HepG2 (cell line): ENCODE results near the gene SPA17. TPM values are rescaled to one million over a fixed set of nuclear protein-coding genes. Genes with fewer than 3 reads are reported as not detected.

Source experiments
- ATAC-seq: fragments of 200-7000 bp; cut with Tn5 transposase; 3 replicates; pipeline ENCODE4 v1.9.1; 2020; ENCODE audit warnings: mild to moderate bottlenecking, moderate library complexity
- BruUV-seq: library from RNA; stranded (reverse); fragments of 400-500 nt; replicated peaks from 2 replicates; lab custom pipeline; 2021; lab: Mats Ljungman, UMichigan
- CTCF ChIA-PET: fragments of 300-600 bp; formaldehyde crosslinking; extraction: SDS; loops from one replicate; lab custom pipeline; 2021; ENCODE audit warnings: low total read pairs, inconsistent platforms, low intra/inter-chr PET ratio; lab: Yijun Ruan, JAX
- POLR2A ChIA-PET: fragments of 350-600 bp; sonication (Branson Sonifier 250); formaldehyde crosslinking; loops from one replicate; lab custom pipeline; 2020; ENCODE audit warnings: antibody characterized with exemption, inconsistent platforms; lab: Yijun Ruan, JAX
- DNase-seq: peaks from one replicate; pipeline ENCODE4 v3.0.0-alpha.2; 2015; ENCODE audit warnings: low spot score
- FAIRE-seq: peaks from 3 replicates; lab custom pipeline; 2011; peaks lifted over from hg19 to GRCh38; lab: Jason Lieb, UNC
- H2AFZ ChIP-seq: one replicate; pipeline ENCODE4 v1.6.1; 2011; ENCODE audit warnings: low read length, inconsistent platforms
- H3K27ac ChIP-seq: fragments of 300-600 bp; 3 replicates; pipeline ENCODE4 v1.8.0; 2011; ENCODE audit warnings: mixed run types, mild to moderate bottlenecking, mixed read lengths, low read length, inconsistent platforms; ENCODE audit not compliant: insufficient read depth; ENCODE audit errors: extremely low read length
- H3K27me3 ChIP-seq, 2 experiments: fragments of 200-600 bp in 1 of 2; 2 replicates in 1 of 2; 3 replicates in 1 of 2; pipeline versions ENCODE4 v1.6.0 to v1.8.0; 2011; ENCODE audit warnings: low read length in 2 of 2, mild to moderate bottlenecking in 2 of 2, moderate library complexity in 2 of 2, inconsistent platforms in 1 of 2; ENCODE audit not compliant: insufficient read depth in 2 of 2, control insufficient read depth in 1 of 2
- H3K36me3 ChIP-seq, 2 experiments: fragments of 200-600 bp in 1 of 2; replicated peaks in 1 of 2; 2 replicates in 1 of 2; 3 replicates in 1 of 2; pipeline versions ENCODE4 v1.5.1 to v1.8.0; 2011; ENCODE audit warnings: low read length in 2 of 2, inconsistent platforms in 1 of 2; ENCODE audit not compliant: insufficient read depth in 2 of 2, control insufficient read depth in 1 of 2
- H3K4me1 ChIP-seq: 2 replicates; pipeline ENCODE4 v1.5.1; 2012; ENCODE audit warnings: low read length, inconsistent platforms; ENCODE audit not compliant: insufficient read depth
- H3K4me2 ChIP-seq: 2 replicates; pipeline ENCODE4 v1.6.0; 2011; ENCODE audit warnings: low read depth, low read length, inconsistent platforms
- H3K4me3 ChIP-seq, 3 experiments: fragments of 200-600 bp in 1 of 3; sonication (generic), shearing (Covaris generic) in 1 of 3; replicated peaks in 1 of 3; 2 replicates each; pipeline ENCODE4 v1.5.1; 2011 to 2016; ENCODE audit warnings: low read length in 3 of 3, inconsistent platforms in 2 of 3, low read depth in 2 of 3, mild to moderate bottlenecking in 2 of 3, control low read depth in 1 of 3, mixed read lengths in 1 of 3; ENCODE audit not compliant: insufficient read depth in 1 of 3
- H3K79me2 ChIP-seq: one replicate; pipeline ENCODE4 v1.6.1; 2011; ENCODE audit warnings: low read length, inconsistent platforms; ENCODE audit not compliant: insufficient read depth
- H3K9ac ChIP-seq: 2 replicates; pipeline ENCODE4 v1.6.0; 2011; ENCODE audit warnings: mild to moderate bottlenecking, low read depth, low read length, inconsistent platforms; ENCODE audit not compliant: insufficient read depth
- H3K9me3 ChIP-seq: 2 replicates; pipeline ENCODE4 v1.5.1; 2012; ENCODE audit warnings: mild to moderate bottlenecking, low read length
- H4K20me1 ChIP-seq: 2 replicates; pipeline ENCODE4 v1.6.0; 2011; ENCODE audit warnings: inconsistent platforms, mild to moderate bottlenecking, low read length, moderate library complexity; ENCODE audit not compliant: insufficient read depth
- CREM ChIP-seq, 2 experiments: sonication (generic) in 1 of 2; formaldehyde crosslinking in 1 of 2; IDR thresholded peaks; 2 replicates each; pipeline versions ENCODE4 v1.4.0 to v1.6.1; 2016 to 2020; ENCODE audit warnings: antibody characterized with exemption in 1 of 2, mild to moderate bottlenecking in 1 of 2, missing genetic modification reagents in 1 of 2
- HNF1A ChIP-seq, 2 experiments: sonication (generic) in 1 of 2; formaldehyde crosslinking in 1 of 2; IDR thresholded peaks; 2 replicates each; pipeline versions ENCODE4 v1.4.0 to v1.6.1; 2016 to 2020; ENCODE audit warnings: borderline replicate concordance in 1 of 2, low read depth in 1 of 2, mild to moderate bottlenecking in 1 of 2, missing genetic modification reagents in 1 of 2
- KDM6A ChIP-seq: IDR thresholded peaks from 2 replicates; pipeline ENCODE4 v1.6.1; 2016; ENCODE audit warnings: low read depth
- NR2F6 ChIP-seq, 2 experiments: IDR thresholded peaks; 2 replicates each; pipeline ENCODE4 v1.6.1; 2016; ENCODE audit warnings: antibody characterized with exemption in 1 of 2, mild to moderate bottlenecking in 1 of 2
- PAXIP1 ChIP-seq: sonication (generic); formaldehyde crosslinking; conservative IDR thresholded peaks from 2 replicates; pipeline ENCODE4 v1.4.0; 2020; ENCODE audit warnings: mild to moderate bottlenecking, missing genetic modification reagents, moderate library complexity
- REXO4 ChIP-seq: sonication (generic); formaldehyde crosslinking; IDR thresholded peaks from 2 replicates; pipeline ENCODE4 v1.8.0; 2022; ENCODE audit warnings: missing genetic modification reagents, mild to moderate bottlenecking, borderline replicate concordance
- ZNF274 ChIP-seq: sonication (generic); formaldehyde crosslinking; IDR thresholded peaks from 2 replicates; pipeline ENCODE4 v1.5.1; 2020; ENCODE audit warnings: mild to moderate bottlenecking, missing genetic modification reagents
- ZSCAN31 ChIP-seq: sonication (generic); formaldehyde crosslinking; IDR thresholded peaks from 2 replicates; pipeline ENCODE4 v1.5.0; 2020; ENCODE audit warnings: low read depth, mild to moderate bottlenecking, missing genetic modification reagents
- WGBS: methylation state at CpG from one replicate; pipeline ENCODE4 v1.1.6; 2017; ENCODE audit warnings: low lambda C conversion rate; 5-methylcytosine and 5-hydroxymethylcytosine counted together
- in situ Hi-C: cut with HindIII; loops from 2 replicates; pipeline ENCODE4 v1.10.0; 2017; ENCODE audit warnings: low pct_unique_long_range_greater_than_20kb; ENCODE audit not compliant: extremely low pct_ligation_motif_present
- intact Hi-C: fragments of 100-400 bp; cut with micrococcal nuclease; formaldehyde crosslinking; loops from one replicate; pipeline ENCODE4 v1.10.0; 2022; ENCODE audit not compliant: unreplicated experiment
- polyA plus RNA-seq, 8 experiments: library from polyadenylated mRNA; depleted of rRNA in 3 of 8; stranded (reverse) in 7 of 8; unstranded in 1 of 8; fragments of >200 nt; fragmentation: Illumina TruSeq in 4 of 8; extraction: Trizol in 4 of 8; gene quantifications; 2 replicates each; pipeline versions ENCODE4 v1.2.1 to v1.2.3, GENCODE V29; 2011 to 2016; ENCODE audit warnings: low read depth in 4 of 8, missing spikeins in 1 of 8, mixed read lengths in 1 of 8; ENCODE audit not compliant: insufficient read depth in 1 of 8
- total RNA-seq, 5 experiments: library from RNA; depleted of rRNA; stranded (reverse); fragments of >200 nt; fragmentation: Illumina TruSeq; extraction: Trizol; gene quantifications; 2 replicates each; pipeline ENCODE4 v1.2.3, GENCODE V29; 2016; ENCODE audit warnings: low read depth in 1 of 5

The SPA17 gene
- total and polyA plus RNA-seq, 2 of the 13 experiments (the other 11 are each of a cell fraction or from before 2014, with no cell fraction given), result 4.4 to 8.4 TPM

GRCh38 chr11:124722176-124722575 is 48.5 kb downstream of the SPA17 start:
- in situ Hi-C loops (no loop called here), intact Hi-C loops (no loop called here)
- peaks cover 3 to 53% of the 10 kb centered on the region in 2 experiments; a peak in 4 of 5 replicates for H3K27me3 ChIP-seq

GRCh38 chr11:124724979-124725718 is 51.4 kb downstream of the SPA17 start:
- FAIRE-seq (peak; percentile 21), DNase-seq (peak; percentile 62), ATAC-seq (peak; percentile 94)
- ChIA-PET CTCF (no interaction called here), POLR2A (interaction anchor here (0.8 to 2.2 kb wide), 3 partner anchors 21 to 52 kb away, joined by 4 to 10 read pairs (median 8); partner anchors contain the start of genes SIAE and SPA17)
- Histone ChIP-seq H3K4me1 (peaks cover 22% of the 10 kb centered on the region), H3K79me2 (no peaks in the 10 kb centered on the region), H2AFZ (peak overlapping the region; percentile 55), H3K4me2 (peak overlapping the region; percentile 86), H3K9ac (no peak overlapping the region), H3K27me3 (peaks cover 3 to 30% of the 10 kb centered on the region in 2 experiments; a peak in 4 of 5 replicates), H4K20me1 (no peaks in the 10 kb centered on the region), H3K36me3 (no peaks in the 10 kb centered on the region), H3K27ac (no peak overlapping the region), H3K4me3 (peak overlapping the region; percentile 14 to 57 (median 18); a peak in 4 of 6 replicates), H3K9me3 (no peaks in the 10 kb centered on the region)
- BruUV-seq, result no TSS peak
- 26% methylated on average over 12 of the region's 14 CpGs for WGBS
- in situ Hi-C loops (no loop called here), intact Hi-C loops (no loop called here)
- TF ChIP-seq PAXIP1, result 0 out of 2 replicates have a peak, but pooled peaks have one; percentile 14
- peak; percentile 79; the same call in 1 of the 2 replicates for TF ChIP-seq HNF1A (IDR thresholded peaks at IDR 0.05; ENCODE audit: low read depth)
- peak; percentile 56; the same call in 1 of the 2 replicates for TF ChIP-seq HNF1A (CRISPR knock-in tag; IDR thresholded peaks at IDR 0.05; ENCODE audit: borderline replicate concordance)

More at GRCh38 chr11:124722176-124722575, 48.5 kb downstream of the SPA17 start:
- ChIA-PET POLR2A (no interaction called here), CTCF (no interaction called here)
- FAIRE-seq (no peak), DNase-seq (no peak)
- no peak overlapping the region for H3K27ac ChIP-seq
- H3K9me3 ChIP-seq, result no peaks in the 10 kb centered on the region
- no peaks in the 10 kb centered on the region for H3K36me3 ChIP-seq
- TF ChIP-seq REXO4 (CRISPR knock-in tag) (no peak), NR2F6 (IDR thresholded peaks at IDR 0.05) (no peak), NR2F6 (CRISPR knock-in tag; IDR thresholded peaks at IDR 0.05) (no peak), CREM (IDR thresholded peaks at IDR 0.05) (no peak), CREM (CRISPR knock-in tag; IDR thresholded peaks at IDR 0.05) (no peak), ZNF274 (no peak), KDM6A (no peak), ZSCAN31 (CRISPR knock-in tag) (no peak)
- TF ChIP-seq, all 625 proteins: peak for 0
- no TSS peak for BruUV-seq
- WGBS, result 16% methylated on average over 6 of the region's 6 CpGs
- Histone ChIP-seq H3K4me3 (no peak overlapping the region), H4K20me1 (no peaks in the 10 kb centered on the region), H3K4me1 (peaks cover 36% of the 10 kb centered on the region), H3K79me2 (no peaks in the 10 kb centered on the region), H2AFZ (no peak overlapping the region), H3K4me2 (no peak overlapping the region), H3K9ac (no peak overlapping the region)
- ATAC-seq, result no peak
